ENCODE results near the gene UGT2B28.
A peak's percentile ranks its signal among the peaks of the same experiment; 100 is the strongest.
"Not testable (repeated sequence)": the region's sequence is repeated elsewhere in the genome, so short reads cannot be mapped to it uniquely, and the experiment has no call there.

The UGT2B28 gene

DNA sequence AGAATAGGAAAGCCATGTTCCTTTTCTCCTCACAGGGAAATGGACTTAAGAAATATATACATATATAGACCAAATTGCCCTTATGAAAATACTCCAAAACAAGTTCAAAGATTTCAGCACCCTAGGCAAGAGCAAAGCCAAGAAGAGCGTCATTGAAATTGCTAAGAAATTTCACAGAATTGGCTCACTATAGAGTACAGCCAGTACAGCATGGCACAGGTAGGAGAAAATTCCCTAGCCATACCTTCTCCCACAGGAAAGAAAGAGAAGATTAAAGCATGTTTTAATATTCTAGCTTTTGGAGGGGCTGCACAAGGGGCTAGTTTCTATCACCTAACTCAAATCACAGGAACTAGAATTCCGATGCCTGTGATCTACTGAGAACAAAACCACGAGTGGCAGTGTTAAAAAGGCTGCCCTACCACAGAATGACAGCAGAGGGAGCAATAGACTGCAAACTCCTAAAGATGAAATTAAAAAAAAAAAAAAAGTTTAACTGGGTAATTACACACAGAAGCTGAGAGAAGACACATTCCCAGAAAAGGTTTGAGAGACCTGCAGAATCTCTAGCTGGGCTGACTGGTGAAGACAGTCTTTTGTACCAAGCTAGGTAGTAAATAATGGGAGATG lies 37.5 kb downstream of the UGT2B28 start:
- not testable (repeated sequence) for H3K4me3 ChIP-seq (ENCODE audit: low read depth, low read length)
- TF ChIP-seq, protein P1, sequence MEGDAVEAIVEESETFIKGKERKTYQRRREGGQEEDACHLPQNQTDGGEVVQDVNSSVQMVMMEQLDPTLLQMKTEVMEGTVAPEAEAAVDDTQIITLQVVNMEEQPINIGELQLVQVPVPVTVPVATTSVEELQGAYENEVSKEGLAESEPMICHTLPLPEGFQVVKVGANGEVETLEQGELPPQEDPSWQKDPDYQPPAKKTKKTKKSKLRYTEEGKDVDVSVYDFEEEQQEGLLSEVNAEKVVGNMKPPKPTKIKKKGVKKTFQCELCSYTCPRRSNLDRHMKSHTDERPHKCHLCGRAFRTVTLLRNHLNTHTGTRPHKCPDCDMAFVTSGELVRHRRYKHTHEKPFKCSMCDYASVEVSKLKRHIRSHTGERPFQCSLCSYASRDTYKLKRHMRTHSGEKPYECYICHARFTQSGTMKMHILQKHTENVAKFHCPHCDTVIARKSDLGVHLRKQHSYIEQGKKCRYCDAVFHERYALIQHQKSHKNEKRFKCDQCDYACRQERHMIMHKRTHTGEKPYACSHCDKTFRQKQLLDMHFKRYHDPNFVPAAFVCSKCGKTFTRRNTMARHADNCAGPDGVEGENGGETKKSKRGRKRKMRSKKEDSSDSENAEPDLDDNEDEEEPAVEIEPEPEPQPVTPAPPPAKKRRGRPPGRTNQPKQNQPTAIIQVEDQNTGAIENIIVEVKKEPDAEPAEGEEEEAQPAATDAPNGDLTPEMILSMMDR (IDR thresholded peaks at IDR 0.05; ENCODE audit: low read depth, low read length): peak; percentile 48

DNA sequence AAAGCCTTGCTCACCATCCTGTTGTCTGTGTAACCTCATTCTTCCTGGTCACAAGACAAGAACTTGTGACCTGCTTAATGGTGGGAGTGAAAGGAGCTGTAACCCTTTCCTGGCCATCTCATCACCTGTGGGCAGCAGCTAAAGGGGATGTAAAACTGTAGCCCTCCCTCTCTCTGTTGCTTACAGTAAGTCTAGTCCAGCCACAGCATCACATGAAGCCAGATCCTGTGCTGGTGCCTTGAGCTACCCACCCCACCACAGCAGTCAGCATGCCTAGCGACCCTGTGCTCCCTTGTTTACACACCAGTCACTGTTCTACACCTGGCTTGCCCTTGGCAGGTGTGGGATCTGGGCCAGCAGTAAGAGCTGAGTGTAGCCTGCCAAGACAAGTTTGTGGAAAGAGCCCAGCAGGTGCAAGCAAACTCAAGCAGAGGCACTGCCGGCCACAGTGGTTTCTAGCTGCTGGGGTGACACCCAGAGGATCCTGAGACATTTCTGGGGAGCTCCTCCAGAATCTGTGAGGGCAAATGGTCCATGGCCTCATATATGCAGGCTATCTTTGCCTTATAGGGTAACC lies 41.0 kb downstream of the UGT2B28 start:
- DNase-seq (ENCODE audit: low read depth): no peak
- H3K4me3 ChIP-seq (ENCODE audit: low read depth, low read length): no peak overlapping the region
- TF ChIP-seq, protein P2, sequence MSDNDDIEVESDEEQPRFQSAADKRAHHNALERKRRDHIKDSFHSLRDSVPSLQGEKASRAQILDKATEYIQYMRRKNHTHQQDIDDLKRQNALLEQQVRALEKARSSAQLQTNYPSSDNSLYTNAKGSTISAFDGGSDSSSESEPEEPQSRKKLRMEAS (IDR thresholded peaks at IDR 0.05; ENCODE audit: low read depth, low read length): no peak
- TF ChIP-seq MYC (IDR thresholded peaks at IDR 0.05; ENCODE audit: low read depth, low read length) (no peak), POLR2A (IDR thresholded peaks at IDR 0.05; ENCODE audit: extremely low read depth, insufficient read length) (no peak)
- TF ChIP-seq, protein P1 (IDR thresholded peaks at IDR 0.05; ENCODE audit: low read depth, low read length): no peak

More for the DNA sequence above, 37.5 kb downstream of the UGT2B28 start:
- peak; percentile 55 for DNase-seq (ENCODE audit: low read depth)

DNA sequence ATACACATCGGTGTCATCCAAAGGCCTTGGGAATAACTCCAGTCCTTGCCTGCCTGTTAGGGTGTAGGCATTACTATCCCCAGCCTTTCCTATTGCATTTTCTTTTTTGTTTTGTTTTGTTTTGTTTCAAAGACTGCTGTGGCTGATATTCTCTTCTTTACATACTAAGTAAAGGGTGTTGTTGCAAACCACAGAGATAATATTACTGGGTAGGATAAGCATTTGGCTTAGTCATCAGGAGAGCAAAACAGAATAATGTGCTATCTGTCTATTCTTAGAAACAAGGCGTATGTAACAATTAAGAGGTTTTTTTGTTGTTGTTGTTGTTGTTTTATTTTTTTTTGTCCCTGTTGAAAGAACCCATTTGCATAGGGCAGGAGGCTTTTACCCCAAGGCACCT lies 41.8 kb downstream of the UGT2B28 start:
- TF ChIP-seq, protein P1 (IDR thresholded peaks at IDR 0.05; ENCODE audit: low read depth, low read length): no peak
- TF ChIP-seq MYC (IDR thresholded peaks at IDR 0.05; ENCODE audit: low read depth, low read length) (no peak), POLR2A (IDR thresholded peaks at IDR 0.05; ENCODE audit: extremely low read depth, insufficient read length) (no peak)
- TF ChIP-seq, protein P2 (IDR thresholded peaks at IDR 0.05; ENCODE audit: low read depth, low read length): no peak
- H3K4me3 ChIP-seq (ENCODE audit: low read depth, low read length): no peak overlapping the region
- no peak for DNase-seq (ENCODE audit: low read depth)

DNA sequence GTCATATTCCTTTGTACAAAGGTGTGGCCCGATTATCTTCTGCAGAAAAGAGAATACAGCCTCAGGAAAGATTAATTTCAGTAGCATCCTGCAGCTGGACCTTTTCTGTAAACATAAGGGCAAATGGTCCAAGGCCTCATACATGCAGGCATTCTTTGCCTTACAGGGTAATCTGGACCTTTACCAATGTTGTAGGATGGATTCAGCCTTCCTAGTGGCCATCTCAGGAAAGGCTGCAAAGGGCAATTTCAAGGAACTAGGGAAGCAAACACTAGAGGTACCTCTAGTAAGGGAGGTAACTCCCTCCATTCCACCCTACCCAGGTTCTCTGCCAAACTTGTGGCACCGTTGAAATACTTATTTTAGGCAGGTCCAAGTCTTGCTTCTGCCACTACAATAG lies 43.0 kb downstream of the UGT2B28 start:
- H3K4me3 ChIP-seq (ENCODE audit: low read depth, low read length): no peak overlapping the region
- no peak for TF ChIP-seq POLR2A (IDR thresholded peaks at IDR 0.05; ENCODE audit: extremely low read depth, insufficient read length)
- no peak for TF ChIP-seq MYC (IDR thresholded peaks at IDR 0.05; ENCODE audit: low read depth, low read length)
- TF ChIP-seq, protein P2 (IDR thresholded peaks at IDR 0.05; ENCODE audit: low read depth, low read length): no peak
- no peak for DNase-seq (ENCODE audit: low read depth)

DNA sequence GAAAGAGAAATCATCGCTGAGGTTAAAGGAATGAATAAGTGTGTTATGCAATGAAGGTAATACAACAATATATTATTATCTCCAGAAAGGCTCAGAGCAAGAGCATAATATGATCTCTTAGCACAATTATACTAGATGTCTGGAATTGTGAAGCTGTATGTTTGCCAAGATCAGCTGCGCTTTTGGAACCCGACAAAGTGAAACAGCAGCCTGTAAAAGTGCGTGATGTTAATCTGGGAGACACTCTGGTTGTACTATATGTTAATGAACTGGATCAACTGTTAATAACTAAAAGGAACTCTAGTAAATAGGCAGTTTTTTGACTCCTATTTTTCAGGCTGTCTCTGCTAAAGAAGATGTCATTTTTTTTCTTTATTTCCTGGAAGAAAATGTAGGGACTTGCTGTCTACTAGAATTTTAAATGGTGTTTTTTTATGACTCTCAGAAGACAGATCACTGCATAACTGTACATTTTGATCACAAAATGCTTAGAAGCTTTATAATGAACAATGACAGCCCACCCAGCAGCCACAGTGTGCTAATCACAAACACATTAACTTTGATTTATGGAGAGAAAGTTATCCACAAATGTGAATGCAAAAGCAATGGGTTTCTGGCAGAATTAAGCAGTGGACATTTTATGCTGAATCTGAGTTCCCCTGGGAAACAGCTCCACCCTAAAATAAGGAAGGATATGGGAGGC lies 50.2 kb downstream of the UGT2B28 start:
- no peak for TF ChIP-seq MYC (IDR thresholded peaks at IDR 0.05; ENCODE audit: low read depth, low read length)
- TF ChIP-seq, protein P1 (IDR thresholded peaks at IDR 0.05; ENCODE audit: low read depth, low read length): no peak
- no peak overlapping the region for H3K4me3 ChIP-seq (ENCODE audit: low read depth, low read length)
- DNase-seq (ENCODE audit: low read depth): no peak

DNA sequence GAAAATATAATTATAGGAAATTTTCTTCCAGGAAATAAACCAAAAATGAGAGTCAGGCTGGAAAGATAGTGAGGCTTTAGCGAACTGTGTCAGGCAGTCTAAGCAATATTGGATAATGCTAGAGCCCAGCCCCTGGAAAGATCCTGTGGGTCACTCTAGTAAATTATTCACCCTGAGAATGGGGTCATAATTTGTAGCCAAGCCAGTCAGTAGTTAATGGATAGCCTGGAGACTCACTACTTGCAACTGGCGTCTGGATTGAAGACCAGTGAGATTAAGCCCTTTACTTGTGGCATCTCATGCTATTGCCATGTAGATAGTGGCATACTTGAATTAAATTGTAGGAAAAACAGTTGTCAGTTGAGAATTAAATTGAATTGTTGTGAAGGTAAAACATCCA lies 51.0 kb downstream of the UGT2B28 start:
- DNase-seq (ENCODE audit: low read depth); H3K4me3 ChIP-seq (ENCODE audit: low read depth, low read length): not testable (repeated sequence)

DNA sequence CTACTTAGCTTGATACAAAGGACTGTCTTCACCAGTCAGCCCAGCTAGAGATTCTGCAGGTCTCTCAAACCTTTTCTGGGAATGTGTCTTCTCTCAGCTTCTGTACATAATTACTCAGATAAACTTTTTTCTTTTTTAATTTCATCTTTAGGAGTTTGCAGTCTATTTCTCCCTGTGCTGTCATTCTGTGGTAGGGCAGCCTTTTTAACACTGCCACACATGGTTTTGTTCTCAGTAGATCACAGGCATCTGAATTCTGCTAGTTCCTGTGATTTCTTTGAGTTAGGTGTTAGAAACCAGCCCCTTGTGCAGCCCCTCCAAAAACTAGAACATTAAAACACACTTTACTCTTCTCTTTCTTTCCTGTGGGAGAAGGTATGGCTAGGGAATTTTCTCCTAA lies 55.2 kb downstream of the UGT2B28 start:
- DNase-seq (ENCODE audit: low read depth); H3K4me3 ChIP-seq (ENCODE audit: low read depth, low read length): not testable (repeated sequence)
- TF ChIP-seq, protein P1 (IDR thresholded peaks at IDR 0.05; ENCODE audit: low read depth, low read length): peak; percentile 20

DNA sequence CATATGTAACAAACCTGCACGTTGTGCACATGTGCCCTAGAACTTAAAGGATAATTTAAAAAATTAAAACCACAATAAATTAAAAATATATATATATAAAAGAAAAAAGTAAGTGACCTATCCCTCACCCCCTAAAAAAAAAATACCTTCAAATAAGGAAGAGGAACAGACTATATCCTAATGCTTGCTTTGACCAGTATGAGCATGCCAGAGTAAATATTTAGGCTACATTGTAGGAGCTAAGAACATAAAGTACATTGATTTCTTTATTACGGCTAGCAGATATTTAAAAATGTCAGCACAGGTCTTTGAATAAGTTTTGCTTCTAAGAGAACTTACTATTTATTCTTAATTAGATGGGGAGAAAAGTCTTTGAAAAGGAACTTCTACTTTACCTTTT lies 62.8 kb downstream of the UGT2B28 start:
- peak overlapping the region; percentile 70 for H3K4me3 ChIP-seq (ENCODE audit: low read depth, low read length)
- not testable (repeated sequence) for DNase-seq (ENCODE audit: low read depth)

Data from NB4 (cell line).